ENCODE data around the gene EBF4.

EBF4 gene

DNA sequence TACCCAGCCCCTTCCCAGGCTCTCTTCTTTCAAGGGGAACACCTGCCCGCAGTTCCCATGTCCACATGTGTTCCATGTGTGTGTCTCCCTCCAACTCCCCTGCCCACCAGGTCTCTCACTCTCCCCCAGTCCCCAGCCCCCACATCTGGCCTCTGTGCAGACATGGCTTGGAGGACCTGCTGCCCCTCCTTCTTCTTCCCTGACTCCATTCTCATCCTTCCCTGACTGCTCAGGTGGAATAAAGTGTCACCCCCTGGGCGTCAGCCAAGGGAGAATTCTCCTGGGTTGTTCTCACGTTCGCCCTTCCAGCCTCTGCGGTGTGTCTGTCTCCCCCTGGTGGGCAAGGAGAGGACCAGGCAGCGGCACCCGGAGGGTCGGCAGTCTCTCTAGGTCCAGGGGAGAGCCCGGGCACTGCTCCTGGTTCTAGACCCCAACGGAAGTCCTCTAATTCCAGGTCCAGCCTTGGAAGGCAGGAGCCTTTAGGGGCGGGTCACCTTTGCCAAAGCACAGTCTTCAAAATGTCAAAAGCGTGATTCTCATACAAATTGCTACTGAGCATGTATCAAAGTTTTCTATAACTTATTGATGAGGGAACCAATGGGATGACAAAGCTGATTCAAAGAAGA lies 50.5 kb downstream of the EBF4 start:
- peak; percentile 51 to 59 (median 57) for DNase-seq (ENCODE audit: low read depth in 3 of 3)

DNA sequence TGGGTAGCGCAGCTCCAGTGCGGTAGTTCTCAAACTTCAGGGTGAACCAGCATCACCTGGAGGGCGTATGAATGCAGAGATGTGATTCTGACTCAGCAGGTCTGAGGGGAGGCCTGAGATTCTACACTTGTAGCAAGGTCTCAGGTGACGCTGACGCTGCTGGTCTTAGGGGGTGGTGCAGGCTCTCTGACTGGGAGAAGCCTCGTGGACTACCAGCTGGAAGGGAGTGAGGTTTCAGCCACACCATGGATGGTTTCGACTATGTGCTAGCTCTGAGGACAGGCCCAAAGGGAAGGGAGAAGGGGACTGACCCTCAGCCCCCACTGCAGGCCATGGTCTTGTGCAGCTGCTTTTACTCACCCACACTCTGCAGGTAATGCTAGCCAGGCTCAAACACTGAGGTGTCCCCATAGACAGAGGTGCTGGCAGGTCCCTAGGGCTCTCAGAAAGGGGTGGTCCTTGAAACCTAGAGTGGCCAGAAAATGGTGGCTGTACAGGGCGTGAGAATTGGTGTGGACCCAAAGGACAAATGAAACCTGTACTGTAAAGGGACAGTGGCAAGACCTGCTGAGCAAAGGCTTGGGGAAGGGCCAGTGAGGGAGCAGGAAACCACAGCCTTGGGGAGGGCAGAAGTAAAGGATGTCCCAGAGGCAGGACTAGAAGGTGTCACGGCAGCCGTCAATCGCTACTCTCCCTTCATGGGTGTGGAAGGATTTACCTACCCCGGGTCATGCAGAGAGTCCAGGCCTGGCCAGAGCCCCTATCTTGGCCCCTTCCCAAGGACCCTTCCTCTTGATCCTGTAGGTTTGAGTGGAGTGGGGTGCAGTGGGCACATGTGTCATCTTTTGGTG lies 52.7 kb downstream of the EBF4 start:
- no peak for DNase-seq (ENCODE audit: low read depth in 3 of 3)

- DNase-seq (ENCODE audit: low read depth in 3 of 3) = no peak
Measured at GRCh38 chr20:2745936-2746635, 53.5 kb downstream of the EBF4 start.

DNA sequence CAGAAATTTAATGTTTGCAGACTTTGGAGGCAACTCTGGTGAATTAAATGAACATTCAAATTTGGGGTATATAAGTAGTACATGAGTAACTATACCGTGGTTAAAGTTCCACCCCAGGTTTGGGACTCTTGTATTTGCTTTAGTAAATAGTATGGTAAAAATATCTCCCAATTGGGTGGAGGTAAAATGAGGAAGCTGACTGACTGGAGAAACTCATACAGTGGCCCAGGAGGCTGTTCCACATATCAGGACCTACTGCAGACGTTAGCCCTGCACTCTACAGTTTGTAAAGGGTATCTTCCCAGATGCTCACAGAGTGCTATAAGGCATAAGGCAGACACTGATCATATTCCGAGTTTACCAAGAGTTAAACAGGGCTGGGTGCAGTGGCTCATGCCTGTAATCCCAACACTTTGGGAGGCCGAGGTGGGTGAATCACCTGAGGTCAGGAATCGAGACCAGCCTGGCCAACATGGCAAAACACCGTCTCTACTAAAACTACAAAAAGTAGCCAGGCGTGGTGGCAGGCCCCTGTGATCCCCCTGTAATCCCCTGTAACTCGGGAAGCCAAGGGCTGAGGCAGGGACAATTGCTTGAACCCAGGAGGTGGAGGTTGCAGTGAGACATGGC lies 54.2 kb downstream of the EBF4 start:
- DNase-seq (ENCODE audit: low read depth in 3 of 3) = no peak

- DNase-seq (ENCODE audit: low read depth in 3 of 3) = no peak
Measured at GRCh38 chr20:2747676-2748235, 55.2 kb downstream of the EBF4 start.

- DNase-seq (ENCODE audit: low read depth in 3 of 3) = no peak
Measured at GRCh38 chr20:2748551-2749342, 56.2 kb downstream of the EBF4 start.

GRCh38 chr20:2749343-2749950 lies 56.9 kb downstream of the EBF4 start:
- DNase-seq (ENCODE audit: low read depth in 3 of 3) = no peak

GRCh38 chr20:2749951-2750490 lies 57.4 kb downstream of the EBF4 start:
- DNase-seq (ENCODE audit: low read depth in 3 of 3) = no peak

- no peak for DNase-seq (ENCODE audit: low read depth in 3 of 3)
Measured at GRCh38 chr20:2750491-2751251, 58.1 kb downstream of the EBF4 start.

- DNase-seq (ENCODE audit: low read depth in 3 of 3) = no peak
Measured at GRCh38 chr20:2751347-2751877, 58.8 kb downstream of the EBF4 start.

DNA sequence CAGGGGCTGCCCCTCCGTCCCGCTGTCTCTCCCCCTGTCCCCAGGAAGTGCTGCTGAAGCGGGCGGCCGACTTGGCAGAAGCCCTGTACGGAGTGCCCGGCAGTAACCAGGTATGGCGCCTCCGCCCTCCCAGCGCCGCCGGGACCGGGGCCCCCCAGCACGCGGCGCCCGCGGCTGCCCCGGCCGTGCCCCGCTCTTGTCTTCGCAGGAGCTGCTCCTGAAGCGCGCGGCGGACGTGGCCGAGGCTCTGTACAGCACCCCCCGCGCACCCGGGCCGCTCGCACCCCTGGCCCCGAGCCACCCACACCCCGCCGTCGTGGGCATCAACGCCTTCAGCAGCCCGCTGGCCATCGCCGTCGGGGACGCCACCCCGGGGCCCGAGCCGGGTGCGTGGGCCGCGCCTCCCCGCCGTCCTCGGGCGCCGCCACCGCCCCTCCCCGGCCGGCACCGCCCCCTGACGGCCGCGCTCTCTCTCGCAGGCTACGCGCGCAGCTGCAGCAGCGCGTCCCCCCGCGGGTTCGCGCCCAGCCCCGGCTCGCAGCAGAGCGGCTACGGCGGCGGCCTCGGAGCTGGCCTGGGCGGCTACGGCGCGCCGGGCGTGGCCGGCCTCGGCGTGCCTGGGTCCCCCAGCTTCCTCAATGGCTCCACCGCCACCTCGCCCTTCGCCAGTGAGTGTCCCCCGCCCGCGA lies 59.4 kb downstream of the EBF4 start:
- DNase-seq (ENCODE audit: low read depth in 3 of 3) = peak in 2 of 3 experiments; percentile 25 to 43

DNA sequence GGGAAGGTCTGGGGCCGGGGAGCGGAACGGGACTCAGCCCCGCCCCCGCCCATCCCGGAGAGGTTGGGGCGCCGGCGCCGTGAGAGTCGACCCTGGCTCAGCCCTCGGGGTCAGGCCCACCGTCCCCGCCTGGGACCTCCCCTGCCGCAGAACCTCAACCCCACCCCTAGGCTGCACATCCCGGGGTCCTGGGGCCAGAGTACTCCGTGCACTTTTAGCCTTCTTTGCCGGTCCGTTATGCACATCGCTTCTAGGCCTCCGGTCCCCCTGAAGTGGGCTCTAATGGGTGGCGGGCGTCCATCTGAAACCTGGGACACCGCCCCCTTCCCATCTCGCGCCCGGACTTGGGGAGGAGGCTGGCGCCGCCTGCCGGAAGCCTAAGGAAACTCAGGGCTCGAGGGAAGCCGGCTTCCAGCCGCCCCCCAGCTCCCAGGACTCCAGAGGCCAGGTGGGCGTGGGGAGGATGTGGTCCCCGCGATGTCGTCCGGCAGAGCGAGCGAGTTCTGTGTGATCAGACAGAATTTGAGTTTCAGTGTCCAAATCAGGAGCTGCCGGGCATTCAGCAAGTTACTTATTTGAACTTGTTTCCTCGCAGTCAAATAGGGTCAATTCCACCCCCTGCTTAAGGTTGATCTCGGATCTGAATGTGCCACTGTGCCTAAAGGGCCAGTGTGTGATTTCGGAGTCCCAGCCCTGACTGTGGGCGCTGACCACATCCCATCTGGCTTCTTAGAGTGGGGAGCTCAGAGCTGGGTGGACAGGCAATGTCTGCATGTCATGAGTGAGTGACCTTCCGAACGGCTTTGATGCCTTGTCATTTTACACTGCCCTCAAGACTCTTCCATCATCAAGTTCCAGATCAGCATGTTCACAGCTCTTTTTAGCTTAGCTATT lies 60.2 kb downstream of the EBF4 start:
- no peak for DNase-seq (ENCODE audit: low read depth in 3 of 3)

GRCh38 chr20:2753461-2754040 lies 61.0 kb downstream of the EBF4 start:
- no peak for DNase-seq (ENCODE audit: low read depth in 3 of 3)

GRCh38 chr20:2754424-2754823 lies 61.8 kb downstream of the EBF4 start:
- no peak for DNase-seq (ENCODE audit: low read depth in 3 of 3)

- no peak for DNase-seq (ENCODE audit: low read depth in 3 of 3)
Measured at GRCh38 chr20:2755451-2756055, 63.0 kb downstream of the EBF4 start.

GRCh38 chr20:2756056-2756611 lies 63.6 kb downstream of the EBF4 start:
- no peak for DNase-seq (ENCODE audit: low read depth in 3 of 3)

DNA sequence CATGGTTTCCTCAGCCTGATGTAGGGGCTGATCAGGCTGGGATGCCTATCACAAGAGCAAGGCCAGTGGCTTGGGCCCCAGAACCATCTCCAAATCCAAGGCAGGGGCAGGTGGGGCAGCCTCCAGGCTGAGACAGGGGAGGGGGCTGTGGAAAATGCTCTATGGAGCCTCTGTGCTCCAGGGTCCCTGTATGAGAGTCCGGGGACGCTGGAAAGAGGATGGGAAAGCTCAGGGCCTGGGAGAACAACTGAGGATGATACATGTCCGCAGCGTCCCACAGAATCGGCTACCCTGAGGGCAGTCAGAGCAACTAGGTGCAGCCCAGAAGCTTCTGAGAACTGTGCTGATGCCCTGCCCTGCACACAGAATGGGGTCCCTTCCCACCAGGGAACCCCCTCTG lies 64.4 kb downstream of the EBF4 start:
- DNase-seq (ENCODE audit: low read depth in 3 of 3) = no peak
